Inflammatory macrophage (primary cell): Measurements from ENCODE around the gene RP9.
A peak's percentile ranks its signal among the peaks of the same experiment; 100 is the strongest.

Source experiments
- DNase-seq, 2 donors: peaks; one replicate each; pipeline ENCODE4 v3.0.0-alpha.2; 2020 to 2022
- total RNA-seq, 18 experiments: gene quantifications; one replicate each; lab custom pipeline; 2026; ENCODE audit warnings: mixed read lengths in 6 of 18, inconsistent platforms in 2 of 18; lab: John Stamatoyannopoulos, UW

RP9 gene
- 1.4 to 11.1 (median 5.8) reads per million in 18 experiments for total RNA-seq

GRCh38 chr7:33109005-33109757, at the start of gene RP9:
RP9 (minus strand) TSS chr7:33109404; CDS start chr7:33109372, 32 bp downstream.
- peak; percentile 64 to 91 for DNase-seq

- DNase-seq, result no peak
Measured at GRCh38 chr7:33157781-33158180, 48.6 kb upstream of the RP9 start.

DNA sequence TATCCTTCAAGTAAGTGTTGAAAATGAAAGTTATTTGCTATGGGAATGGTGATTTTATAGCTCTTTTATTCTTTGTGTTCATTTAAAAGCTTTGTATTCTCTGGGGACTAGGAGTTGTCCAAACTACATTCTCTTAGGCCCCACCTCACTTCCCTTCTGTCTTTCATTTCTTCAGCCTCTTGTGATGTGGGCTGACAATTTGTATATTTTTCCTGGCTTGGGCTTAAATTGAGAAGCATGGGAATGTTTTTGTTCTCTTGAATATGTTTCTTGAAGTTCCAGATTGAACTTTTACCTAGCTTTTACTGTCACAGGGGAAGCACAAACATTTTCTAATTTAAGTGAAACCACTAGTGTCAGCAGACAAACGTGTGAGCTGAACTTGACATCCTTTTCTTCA, 48.1 kb upstream of the RP9 start:
- no peak for DNase-seq

- DNase-seq, result no peak
Measured at GRCh38 chr7:33156441-33156840, 47.2 kb upstream of the RP9 start.

GRCh38 chr7:33155811-33156210, 46.6 kb upstream of the RP9 start:
- DNase-seq, result no peak

DNA sequence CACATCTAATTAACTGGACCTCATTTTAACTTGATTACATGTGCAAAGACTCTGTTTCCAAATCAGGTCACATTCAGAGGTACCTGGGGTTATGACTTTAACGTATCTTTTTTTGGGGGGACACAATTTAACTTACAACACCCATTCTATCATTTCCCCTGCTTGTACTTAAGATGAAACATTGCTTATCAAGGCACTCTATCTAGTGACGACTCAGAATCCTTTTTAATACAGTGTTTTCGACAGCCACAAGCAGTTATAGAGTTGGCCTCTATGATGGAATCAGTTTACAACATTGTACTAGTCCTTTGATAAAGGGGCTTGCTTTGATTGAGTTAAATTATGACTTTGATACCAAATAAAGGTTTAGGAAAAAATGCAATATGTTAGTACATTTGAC, 42.9 kb upstream of the RP9 start:
- no peak for DNase-seq

GRCh38 chr7:33145156-33145555, 36.0 kb upstream of the RP9 start:
- no peak for DNase-seq

DNA sequence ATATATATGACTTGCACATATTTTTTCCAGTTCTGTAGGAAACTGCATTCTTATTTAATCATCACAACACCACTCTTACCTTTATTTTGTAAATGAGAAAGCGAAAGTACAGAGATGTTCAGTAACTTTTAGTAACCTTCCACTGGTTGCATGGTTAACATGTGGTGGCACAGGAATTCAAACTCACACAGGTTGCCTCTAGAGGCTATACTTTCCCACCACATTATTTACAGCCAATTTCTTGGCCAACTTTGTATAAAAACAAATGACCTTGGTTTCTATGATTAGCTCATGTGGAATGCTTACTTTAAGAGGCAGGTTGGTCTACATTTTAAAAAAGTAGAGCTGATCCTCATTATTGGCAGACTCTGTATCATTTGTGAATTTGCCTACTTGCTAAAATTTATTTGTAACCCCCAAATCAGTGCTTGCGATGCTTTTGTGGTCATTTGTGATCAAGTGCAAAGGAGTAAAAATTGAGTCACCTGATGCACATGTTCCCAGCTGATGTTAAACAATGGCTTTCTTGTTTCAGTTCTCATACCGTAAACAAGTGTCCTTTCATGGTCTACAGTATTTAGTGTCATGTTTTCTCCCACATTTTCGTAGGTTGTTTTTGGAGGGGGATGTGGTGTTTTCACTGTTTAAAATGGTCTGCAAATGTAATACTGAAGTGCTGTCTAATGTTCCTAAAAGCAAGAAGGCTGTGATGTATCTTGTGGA, 35.0 kb upstream of the RP9 start:
- DNase-seq, result no peak

DNA sequence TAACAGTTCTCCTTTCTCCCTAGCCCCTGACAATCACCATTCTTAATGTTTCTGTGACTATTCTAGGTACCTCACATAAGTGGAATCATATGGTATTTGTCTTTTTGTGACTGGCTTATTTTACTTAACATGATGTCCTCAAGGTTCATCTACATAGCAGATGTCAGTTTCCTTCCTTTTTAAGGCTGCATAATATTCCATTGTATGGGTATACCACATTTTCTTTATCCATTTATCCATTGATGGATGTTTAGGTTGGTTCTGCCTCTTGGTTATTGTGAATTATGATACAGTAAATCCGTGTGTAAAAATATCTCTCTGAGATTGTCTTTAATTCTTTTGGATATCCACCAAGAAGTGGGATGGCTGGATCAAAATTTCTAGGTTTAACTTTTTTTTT, 33.4 kb upstream of the RP9 start:
- no peak for DNase-seq

GRCh38 chr7:33137103-33137502, 27.9 kb upstream of the RP9 start:
- no peak for DNase-seq

GRCh38 chr7:33130184-33130583, 21.0 kb upstream of the RP9 start:
- DNase-seq, result no peak

DNA sequence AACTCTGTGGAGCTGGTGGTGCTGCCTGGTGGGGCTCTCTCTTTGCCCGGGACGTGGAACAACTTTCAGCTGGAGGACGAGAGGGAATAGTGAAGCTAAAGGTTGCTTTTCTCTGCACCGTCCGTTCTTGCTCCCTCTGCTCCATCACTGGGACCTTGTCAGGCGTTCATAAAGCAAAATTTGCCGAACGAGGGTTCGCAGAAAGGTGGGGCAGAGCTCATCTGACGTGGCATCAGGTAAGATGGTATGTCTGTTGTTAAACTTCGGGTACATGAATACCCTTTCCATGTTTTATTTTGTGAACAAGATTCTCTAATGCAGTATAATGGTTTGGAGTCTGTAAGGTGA, 20.6 kb upstream of the RP9 start:
- DNase-seq, result no peak

DNA sequence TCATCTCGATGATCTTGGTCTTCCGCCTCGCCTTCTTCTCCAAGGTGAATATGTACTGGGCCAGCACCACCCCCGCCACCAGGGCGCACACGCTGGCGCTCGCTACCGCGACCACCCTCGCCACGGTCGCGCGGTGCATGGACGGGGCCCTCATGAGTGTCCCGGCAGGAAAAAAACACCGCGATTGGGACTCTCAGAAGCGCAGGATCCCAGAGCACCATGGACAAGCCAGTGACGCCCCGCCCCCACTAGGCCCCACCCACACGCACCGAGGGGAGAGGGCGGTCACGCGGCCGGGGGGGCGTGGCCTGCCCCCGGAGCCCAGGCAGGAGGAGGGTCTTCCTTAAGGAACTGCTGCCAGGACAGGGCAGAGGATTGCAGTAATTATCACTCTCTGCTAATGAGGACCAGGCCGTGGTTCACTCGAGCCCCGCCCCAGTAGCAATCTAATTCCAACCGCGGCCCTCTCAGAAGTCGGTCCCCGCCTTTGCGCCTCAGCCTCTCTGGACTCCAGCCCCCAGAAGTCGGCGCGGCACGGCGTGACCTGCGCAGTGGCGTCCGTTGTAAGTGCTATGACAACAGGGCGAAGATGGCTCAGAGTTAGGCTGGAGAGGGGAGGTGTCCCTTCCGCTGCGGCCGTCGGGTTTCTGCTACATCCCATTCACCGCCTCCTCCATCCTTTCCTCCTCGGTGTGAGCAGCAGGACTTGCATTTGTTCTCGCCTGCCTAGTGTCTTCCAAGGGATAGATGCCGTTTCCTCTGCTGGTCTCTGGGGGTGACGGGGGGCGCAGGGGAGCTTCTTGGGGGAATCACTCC, 20.0 kb upstream of the RP9 start, which contains the start of gene BBS9:
TSS of gene BBS9 (plus strand) at position 575 of the 816 bp plus-strand sequence. CDS start 16,689 bp downstream, outside the sequence.
- DNase-seq, result peak; percentile 96 to 97

DNA sequence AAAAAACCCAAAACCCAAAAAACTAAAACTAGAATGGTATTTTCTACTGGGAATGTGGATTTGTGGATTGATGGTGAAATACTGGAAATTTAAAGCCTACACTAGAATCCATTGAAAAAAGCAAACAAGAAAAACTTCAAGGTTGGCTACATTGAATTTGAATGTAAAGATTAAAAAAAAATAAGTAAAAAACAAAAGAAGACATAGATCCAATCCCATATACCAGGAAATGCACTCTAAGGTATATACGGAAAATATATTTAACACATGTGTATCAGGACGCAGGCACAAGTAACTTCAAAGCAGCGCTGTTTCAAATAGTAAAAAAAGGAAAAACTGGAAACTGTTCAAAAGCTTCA, 19.4 kb upstream of the RP9 start:
- DNase-seq, result no peak

DNA sequence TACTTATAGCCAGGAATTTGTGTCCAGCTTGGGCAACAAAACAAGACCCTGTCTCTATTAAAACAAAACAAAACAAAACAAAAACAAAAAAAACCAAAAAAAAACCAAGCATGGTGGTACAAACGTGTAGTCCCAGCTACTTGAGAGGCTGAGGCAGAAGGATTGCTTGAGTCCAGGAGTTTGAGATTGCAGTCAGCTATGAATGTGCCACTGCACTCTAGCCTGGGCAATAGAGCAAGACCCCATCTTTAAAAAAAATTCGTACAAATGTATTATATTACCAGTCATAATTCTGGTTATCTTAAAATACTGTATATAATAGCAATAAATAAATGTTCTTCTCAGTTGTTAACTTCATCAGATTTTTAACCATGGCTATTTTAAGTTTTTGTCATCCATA, 17.9 kb upstream of the RP9 start:
- no peak for DNase-seq

DNA sequence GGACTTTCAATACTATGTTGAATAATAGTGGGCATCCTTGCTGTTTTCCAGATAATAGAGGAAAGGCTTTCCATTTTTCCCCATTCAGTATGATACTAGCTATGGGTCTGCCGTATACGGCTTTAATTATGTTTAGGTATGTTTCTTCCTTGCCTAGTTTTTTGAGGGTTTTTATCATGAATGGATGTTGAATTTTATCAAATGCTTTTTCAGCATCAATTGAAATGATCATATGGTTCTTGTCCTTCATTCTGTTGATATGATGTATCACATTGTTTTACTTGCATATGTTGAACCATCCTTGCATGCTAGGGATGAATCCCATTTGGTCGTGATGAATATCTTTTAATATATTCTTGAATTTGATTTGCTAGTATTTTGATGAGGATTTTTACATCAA, 9.2 kb upstream of the RP9 start:
- DNase-seq, result no peak

GRCh38 chr7:33114976-33115375, 5.8 kb upstream of the RP9 start:
- DNase-seq, result no peak

GRCh38 chr7:33111614-33112013, 2.4 kb upstream of the RP9 start:
- no peak for DNase-seq

DNA sequence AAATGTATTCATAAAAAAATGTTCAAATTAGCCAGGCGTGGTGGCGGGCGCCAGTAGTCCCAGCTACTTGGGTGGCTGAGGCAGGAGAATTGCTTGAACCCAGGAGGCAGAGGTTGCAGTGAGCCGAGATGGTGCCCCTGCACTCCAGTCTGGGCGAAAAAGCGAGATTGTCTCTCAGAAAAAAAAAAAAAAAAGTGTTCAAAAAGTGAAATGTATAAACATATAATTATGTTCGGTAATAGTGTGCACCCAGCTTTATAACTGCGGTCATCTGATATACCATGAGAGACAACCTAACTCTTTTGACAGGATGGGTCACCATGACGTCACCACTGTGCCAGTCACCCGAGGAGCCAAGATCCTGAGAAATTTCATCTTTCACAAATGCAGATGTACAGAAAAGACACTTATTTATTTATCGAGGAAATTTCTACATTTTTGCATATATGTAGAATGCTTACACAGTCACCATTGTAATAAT, 594 bp upstream of the RP9 start:
- DNase-seq, result peak in 1 of 2 donors; percentile 12

- peak in 1 of 2 donors; percentile 12 for DNase-seq
Measured at GRCh38 chr7:33108554-33109004, 625 bp downstream of the RP9 start.

GRCh38 chr7:33107136-33108066, 1.8 kb downstream of the RP9 start:
- peak in 1 of 2 donors; percentile 25 for DNase-seq

DNA sequence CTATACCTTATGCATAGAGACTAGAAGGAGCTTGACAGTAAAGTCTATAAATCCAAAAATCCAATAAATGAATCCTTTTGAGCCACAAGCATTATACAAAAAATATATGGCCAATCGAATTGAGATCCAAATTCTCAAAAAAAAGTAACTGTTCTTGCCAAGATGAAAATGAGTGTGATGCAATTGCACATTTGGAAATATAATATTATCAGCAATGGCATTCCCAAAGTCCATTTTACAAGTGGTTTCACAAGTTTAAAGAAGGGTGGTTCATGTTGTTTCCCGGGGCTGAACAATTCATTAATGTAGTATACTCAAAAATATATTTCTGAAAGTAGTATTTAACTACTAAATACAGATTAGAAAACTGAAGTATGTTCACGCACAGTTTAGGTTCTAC, 7.3 kb downstream of the RP9 start:
- DNase-seq, result no peak
